ENCODE data around the gene PEX6. TPM values are rescaled to one million over a fixed set of nuclear protein-coding genes. Genes with fewer than 3 reads are reported as not detected.

The PEX6 gene
- polyA plus RNA-seq, 1 donor (not counting 4 experiments of a cell fraction or from before 2014, with no cell fraction given): 5.6 TPM

DNA sequence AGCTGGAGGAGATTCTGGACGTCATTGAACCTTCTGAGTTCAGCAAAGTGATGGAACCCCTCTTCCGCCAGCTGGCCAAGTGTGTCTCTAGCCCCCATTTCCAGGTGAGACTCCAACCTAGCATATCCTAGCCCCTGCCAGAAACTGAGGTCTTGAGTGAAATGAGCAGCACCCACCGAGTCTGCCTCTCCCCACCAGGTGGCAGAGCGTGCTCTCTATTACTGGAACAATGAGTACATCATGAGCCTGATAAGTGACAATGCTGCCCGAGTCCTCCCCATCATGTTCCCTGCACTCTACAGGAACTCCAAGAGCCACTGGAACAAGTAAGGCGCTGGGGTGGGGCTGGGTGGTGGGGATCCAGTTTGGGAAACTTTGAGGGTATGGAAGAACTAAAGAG lies 30.1 kb upstream of the PEX6 start:
- H3K4me1 ChIP-seq (ENCODE audit: control insufficient read depth, extremely low read depth, insufficient read depth, low read length): peaks cover 8% of the 10 kb centered on the region
- H3K79me2 ChIP-seq (ENCODE audit: control insufficient read depth, insufficient read depth, low read length): peaks cover 8% of the 10 kb centered on the region
- H3K4me2 ChIP-seq (ENCODE audit: control insufficient read depth, extremely low read depth, insufficient read depth, low read depth, low read length): no peak overlapping the region
- no peak overlapping the region for H3K27ac ChIP-seq (ENCODE audit: control insufficient read depth, insufficient read depth, low read length)
- H3K9me3 ChIP-seq (ENCODE audit: control insufficient read depth, low read depth, low read length): no peaks in the 10 kb centered on the region
- H3K27me3 ChIP-seq (ENCODE audit: control insufficient read depth, extremely low read depth, insufficient read depth, low read length): no peaks in the 10 kb centered on the region
- H3K9me1 ChIP-seq (ENCODE audit: control insufficient read depth, extremely low read depth, insufficient read depth, low read length): no peaks in the 10 kb centered on the region
- DNase-seq (ENCODE audit: low read depth, low spot score): no peak
- no peak overlapping the region for H3K4me3 ChIP-seq (ENCODE audit: control insufficient read depth in 2 of 3, extremely low read depth in 1 of 3, insufficient read depth in 2 of 3, low read depth in 1 of 3, low read length in 3 of 3)
- H4K20me1 ChIP-seq (ENCODE audit: control insufficient read depth, extremely low read depth, insufficient read depth, low read length): no peaks in the 10 kb centered on the region
- peaks cover 32 to 45% of the 10 kb centered on the region in 2 experiments for H3K36me3 ChIP-seq (ENCODE audit: control insufficient read depth in 2 of 2, extremely low read depth in 1 of 2, insufficient read depth in 2 of 2, low read length in 2 of 2)
- dilution Hi-C loops (cut with MboI; ENCODE audit: extremely low pct_ligation_motif_present, low sequenced_read_pairs): no loop called here
- FAIRE-seq: no peak
- TF ChIP-seq CTCF (optimal IDR thresholded peaks at IDR 0.05 in 1 of 3, IDR thresholded peaks at IDR 0.05 in 1 of 3, conservative IDR thresholded peaks at IDR 0.05 in 1 of 3; ENCODE audit: extremely low read depth in 1 of 3, insufficient read depth in 2 of 3, low read length in 3 of 3): peak; percentile 41 to 69 (median 66)
- no peak for TF ChIP-seq EZH2 (IDR thresholded peaks at IDR 0.05; ENCODE audit: low read length)
- no peak overlapping the region for H2AFZ ChIP-seq (ENCODE audit: control insufficient read depth, low read length)
- H3K9ac ChIP-seq (ENCODE audit: control insufficient read depth, extremely low read depth, insufficient read depth, low read length): no peak overlapping the region

GRCh38 chr6:43007126-43007525 lies 28.1 kb upstream of the PEX6 start:
- Histone ChIP-seq H3K27ac (ENCODE audit: control insufficient read depth, insufficient read depth, low read length) (no peak overlapping the region), H3K27me3 (ENCODE audit: control insufficient read depth, extremely low read depth, insufficient read depth, low read length) (no peaks in the 10 kb centered on the region), H3K4me3 (ENCODE audit: control insufficient read depth in 2 of 3, extremely low read depth in 1 of 3, insufficient read depth in 2 of 3, low read depth in 1 of 3, low read length in 3 of 3) (no peak overlapping the region), H2AFZ (ENCODE audit: control insufficient read depth, low read length) (no peak overlapping the region), H3K9ac (ENCODE audit: control insufficient read depth, extremely low read depth, insufficient read depth, low read length) (no peak overlapping the region), H3K4me2 (ENCODE audit: control insufficient read depth, extremely low read depth, insufficient read depth, low read depth, low read length) (no peak overlapping the region), H4K20me1 (ENCODE audit: control insufficient read depth, extremely low read depth, insufficient read depth, low read length) (no peaks in the 10 kb centered on the region), H3K36me3 (ENCODE audit: control insufficient read depth in 2 of 2, extremely low read depth in 1 of 2, insufficient read depth in 2 of 2, low read length in 2 of 2) (peaks cover 30 to 38% of the 10 kb centered on the region in 2 experiments), H3K4me1 (ENCODE audit: control insufficient read depth, extremely low read depth, insufficient read depth, low read length) (no peaks in the 10 kb centered on the region), H3K9me3 (ENCODE audit: control insufficient read depth, low read depth, low read length) (no peaks in the 10 kb centered on the region), H3K79me2 (ENCODE audit: control insufficient read depth, insufficient read depth, low read length) (peaks cover 1% of the 10 kb centered on the region), H3K9me1 (ENCODE audit: control insufficient read depth, extremely low read depth, insufficient read depth, low read length) (no peaks in the 10 kb centered on the region)
- FAIRE-seq: no peak
- dilution Hi-C loops (cut with MboI; ENCODE audit: extremely low pct_ligation_motif_present, low sequenced_read_pairs): no loop called here
- TF ChIP-seq CTCF (optimal IDR thresholded peaks at IDR 0.05 in 1 of 3, IDR thresholded peaks at IDR 0.05 in 1 of 3, conservative IDR thresholded peaks at IDR 0.05 in 1 of 3; ENCODE audit: extremely low read depth in 1 of 3, insufficient read depth in 2 of 3, low read length in 3 of 3) (no peak), EZH2 (IDR thresholded peaks at IDR 0.05; ENCODE audit: low read length) (no peak)
- DNase-seq (ENCODE audit: low read depth, low spot score): no peak

Measured in keratinocyte (primary cell).